C1 segment of cervical spinal cord (tissue), 14 donors: ENCODE data around the gene ATG9B.

ENCODE experiments used
- DNase-seq, 14 donors: peaks; one replicate each; lab custom pipeline; 2025; lab: John Stamatoyannopoulos, UW

ATG9B gene

DNA sequence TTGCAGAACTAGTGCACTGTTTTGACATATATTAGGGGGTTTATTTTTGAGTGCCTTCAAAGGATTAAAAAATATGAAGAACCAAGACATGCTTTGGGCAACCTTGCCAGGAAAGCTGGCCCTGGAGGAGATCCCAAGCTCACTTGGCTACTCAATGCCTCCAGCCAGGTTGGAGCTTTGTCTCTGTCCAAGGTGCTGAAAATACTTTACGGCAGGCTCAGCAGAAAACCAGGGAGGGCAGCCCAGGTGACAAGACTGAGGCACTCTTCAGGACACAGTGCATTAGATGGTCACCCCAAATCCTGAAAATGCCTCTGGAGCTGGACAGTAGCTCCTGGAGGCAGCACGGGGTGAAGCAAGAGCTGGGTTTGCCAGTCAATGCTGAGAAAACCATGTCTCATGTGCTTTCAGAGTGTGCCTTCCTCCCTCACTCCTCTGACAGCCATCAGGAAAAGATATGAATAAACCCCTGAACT is 40.4 kb downstream of the ATG9B start:
- peak in 1 of 14 donors; percentile 42 for DNase-seq

DNA sequence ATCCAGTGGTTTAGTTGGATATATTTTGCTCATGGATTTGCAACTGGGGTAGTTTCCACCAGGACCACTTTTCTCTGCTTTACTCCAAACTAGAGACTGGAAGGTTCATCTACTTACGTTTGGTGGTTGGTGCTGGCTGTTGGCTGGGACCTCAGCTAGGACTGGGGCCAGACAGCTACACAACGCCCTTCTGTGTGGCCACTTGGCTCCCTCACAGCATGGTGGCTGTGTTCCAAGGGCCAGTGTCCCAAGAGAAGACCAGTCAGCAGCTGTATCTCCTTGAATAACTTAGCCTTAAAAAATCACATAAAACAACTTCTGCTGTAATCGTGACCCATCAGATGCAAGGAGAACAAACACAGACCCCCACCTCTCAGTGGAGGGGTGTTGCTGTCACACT is 41.9 kb downstream of the ATG9B start:
- DNase-seq = peak in 13 of 14 donors; percentile 16 to 83 (median 72)

GRCh38 chr7:150981644-150982043 is 42.6 kb downstream of the ATG9B start:
- no peak for DNase-seq

- DNase-seq = no peak
Observed at GRCh38 chr7:150980663-150981062, 43.6 kb downstream of the ATG9B start.

DNA sequence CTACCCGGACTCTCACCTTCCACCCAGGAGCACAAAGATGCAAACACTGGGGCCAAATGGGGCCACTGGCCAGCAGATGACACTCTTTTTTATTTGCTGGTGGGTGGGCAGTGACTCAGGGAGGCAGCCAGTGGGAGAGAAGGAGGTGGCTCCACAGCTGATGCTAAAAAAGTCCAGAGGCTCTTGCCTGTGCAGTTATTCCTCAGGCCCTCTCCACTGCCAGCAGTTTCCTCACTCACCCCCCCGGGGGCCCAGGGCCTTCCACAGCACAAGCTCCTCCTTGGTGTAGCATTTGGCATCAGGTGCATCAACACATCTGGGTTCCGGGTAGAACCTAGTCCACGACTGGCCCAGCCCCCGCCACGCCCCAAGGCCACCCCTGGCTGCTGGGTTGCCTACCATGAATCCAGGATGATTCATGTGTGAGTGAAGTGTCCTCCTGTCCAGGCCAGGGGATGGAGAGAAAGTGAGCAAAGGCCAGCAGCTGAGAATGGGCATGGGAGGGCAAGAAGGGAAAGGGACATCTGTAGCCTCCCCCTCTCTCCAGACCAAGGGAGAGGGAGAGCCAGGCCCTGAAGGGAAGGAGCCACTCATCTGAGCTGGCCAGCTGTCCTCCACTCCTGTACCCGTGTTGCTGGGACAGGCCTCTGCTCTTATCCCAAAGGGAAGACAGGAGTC is 44.4 kb downstream of the ATG9B start:
- peak in 2 of 14 donors; percentile 15 to 24 for DNase-seq

- peak in 10 of 14 donors; percentile 13 to 78 (median 36) for DNase-seq
Observed at GRCh38 chr7:150978126-150978789, 46.0 kb downstream of the ATG9B start, which contains the start of gene KCNH2. TSS of gene KCNH2 (minus strand) at chr7:150978321. CDS start at chr7:150977913, 408 bp downstream.

DNA sequence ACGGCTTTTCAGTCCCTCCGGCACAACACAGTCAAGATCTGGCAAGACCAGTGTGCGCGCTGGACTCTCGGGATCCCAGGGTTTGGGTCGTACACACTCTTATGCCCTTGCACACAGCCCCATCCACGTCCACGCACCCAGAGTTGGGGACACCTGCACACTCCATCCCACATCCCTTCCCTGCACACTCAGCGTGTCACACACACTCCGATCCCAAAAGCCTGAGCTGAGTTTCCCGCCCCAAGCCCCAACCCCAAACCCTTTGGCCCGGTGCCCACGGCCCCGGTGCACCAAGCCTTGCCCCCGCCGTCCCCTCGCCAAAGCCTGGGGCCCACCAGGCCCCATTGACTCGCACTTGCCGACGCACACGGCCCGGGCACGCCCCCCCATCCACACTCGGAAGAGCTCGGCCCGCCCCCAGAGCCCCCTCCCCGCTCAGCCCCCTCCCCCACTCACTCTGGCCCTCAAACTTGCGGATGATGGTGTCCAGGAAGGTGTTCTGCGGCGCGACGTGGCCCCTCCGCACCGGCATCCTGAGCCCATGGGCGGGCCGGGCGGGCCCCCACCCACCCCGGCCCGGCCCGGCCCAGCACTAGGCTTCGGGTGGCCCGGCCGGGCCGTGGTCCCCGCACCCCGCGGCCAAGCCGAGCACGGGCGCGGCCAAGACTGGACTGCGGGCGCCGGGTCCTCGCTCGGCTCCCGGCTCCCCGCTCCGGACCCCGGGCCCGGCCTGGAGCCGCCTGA is 46.7 kb downstream of the ATG9B start:
- peak in 1 of 14 donors; percentile 30 for DNase-seq

DNA sequence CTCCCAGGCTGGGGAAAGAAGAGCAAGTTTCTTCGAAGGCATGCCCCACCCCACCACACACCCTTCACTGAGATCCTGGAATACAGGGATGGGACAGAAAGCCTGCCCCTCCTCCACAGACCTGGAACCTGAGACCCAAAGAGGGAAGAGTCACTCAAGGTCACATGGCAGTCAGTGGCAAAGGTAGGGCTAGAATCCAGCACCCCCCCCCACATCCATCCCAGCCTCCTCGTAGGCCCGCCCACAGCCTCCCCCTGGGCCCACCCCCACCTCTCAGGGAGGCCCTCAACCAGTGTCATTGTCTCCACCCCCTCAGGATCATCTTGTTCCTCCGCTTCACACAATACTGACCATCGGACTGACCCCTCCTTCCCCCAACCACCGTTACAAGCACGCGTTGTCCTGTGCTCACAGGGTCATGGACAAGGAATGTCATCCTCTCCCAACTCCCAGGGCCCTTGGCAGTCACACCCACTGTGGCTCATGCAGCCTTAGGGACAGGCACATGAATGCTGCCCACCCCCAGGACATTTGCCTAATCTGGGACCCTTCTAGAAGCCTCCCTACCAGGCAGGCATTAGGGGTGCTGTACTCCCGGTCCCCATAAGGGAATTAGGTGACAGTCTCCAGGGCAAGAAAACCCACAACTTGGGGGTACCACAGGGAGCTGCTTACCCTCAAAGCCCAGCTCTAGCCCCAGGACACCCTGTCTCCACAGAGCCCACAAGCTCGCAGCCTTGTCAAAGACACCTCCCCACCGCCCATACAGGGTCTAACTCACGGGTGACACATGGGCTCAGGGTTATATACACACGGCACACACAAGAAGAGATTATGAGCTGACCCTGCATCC is 47.5 kb downstream of the ATG9B start:
- DNase-seq = peak in 1 of 14 donors; percentile 49

DNA sequence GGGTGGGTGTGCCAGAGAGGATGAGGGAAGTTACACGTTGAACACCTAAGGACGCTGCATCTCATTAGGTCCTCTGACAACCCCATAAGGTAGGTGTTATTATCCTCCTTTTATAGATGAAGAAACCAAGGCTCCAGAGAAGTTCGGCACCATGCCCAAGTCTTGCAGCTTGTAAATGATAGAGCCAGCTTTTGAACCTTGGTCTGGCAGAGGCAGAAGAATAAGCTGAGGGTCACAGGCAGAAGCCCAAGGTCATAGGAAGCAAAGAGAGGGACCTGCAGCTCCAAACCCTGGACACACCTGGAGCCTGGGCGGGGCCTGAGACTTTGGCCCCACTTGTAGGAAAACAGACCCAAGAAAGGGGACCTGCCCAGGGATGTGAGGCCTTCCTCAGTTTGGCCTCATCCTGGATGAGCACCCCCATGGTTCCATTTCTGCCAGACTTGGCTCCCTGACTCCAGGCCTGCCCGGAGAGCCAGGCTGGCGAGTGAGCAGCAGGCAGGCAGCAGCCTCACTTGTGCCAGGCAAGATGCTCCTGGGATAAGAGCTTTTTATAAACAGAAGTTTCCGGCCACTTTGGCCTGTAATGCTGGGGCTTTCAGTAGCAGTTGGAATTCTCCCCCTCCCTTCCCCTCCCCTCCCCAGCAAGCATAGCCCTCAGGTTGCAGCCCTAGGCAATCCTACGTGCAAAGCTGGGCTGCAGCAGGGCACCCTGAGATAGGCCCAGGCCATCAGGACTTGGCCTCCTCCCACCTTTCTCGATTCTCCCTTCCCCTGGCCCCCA is 48.6 kb downstream of the ATG9B start:
- DNase-seq = peak in 1 of 14 donors; percentile 66

DNA sequence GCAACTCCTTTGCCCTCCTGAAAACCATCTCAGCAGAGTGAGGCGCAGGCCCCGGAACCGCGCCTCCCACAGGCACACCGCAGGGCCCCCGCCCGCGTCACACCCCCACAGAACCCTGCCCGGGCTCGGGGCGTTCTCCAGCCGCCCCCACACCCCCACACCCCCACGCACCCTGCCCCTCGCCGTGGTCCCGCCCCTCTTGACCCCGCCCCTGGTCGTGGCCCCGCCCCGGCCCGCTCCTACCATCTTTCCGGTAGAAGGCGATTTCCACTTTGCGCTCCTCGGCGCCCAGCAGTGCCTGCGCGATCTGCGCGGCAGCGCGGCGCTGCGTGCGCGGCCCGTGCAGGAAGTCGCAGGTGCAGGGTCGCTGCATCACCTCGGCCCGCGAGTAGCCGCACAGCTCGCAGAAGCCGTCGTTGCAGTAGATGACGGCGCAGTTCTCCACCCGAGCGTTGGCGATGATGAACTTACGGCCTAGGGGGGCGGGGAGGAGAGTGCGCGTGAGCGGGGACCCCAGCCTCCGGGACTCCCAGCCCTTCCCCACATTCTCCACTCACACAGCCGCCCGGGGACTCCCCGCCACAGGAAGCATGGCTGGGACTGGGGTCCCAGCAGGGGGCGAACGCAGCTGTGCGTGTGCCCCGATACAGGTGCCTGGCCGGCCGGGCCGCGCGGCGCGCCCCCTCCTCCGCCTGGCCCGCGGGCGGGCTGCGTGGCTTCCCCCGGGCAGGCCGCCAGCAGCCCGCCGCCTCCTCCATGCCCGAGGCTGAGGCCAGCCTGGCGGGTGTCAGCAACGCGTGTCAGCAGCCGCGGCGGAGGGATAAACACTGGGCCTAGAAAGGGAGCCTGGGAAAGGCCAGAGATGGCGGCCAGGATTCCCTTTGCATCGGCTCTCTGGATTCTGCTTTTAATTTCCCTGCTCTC is 49.6 kb downstream of the ATG9B start:
- DNase-seq = peak in 5 of 14 donors; percentile 20 to 54 (median 48)

- DNase-seq = no peak
Observed at GRCh38 chr7:150973571-150974451, 50.5 kb downstream of the ATG9B start.

- no peak for DNase-seq
Observed at GRCh38 chr7:150972741-150973140, 51.6 kb downstream of the ATG9B start.

GRCh38 chr7:150972023-150972468 is 52.2 kb downstream of the ATG9B start:
- DNase-seq = peak in 11 of 14 donors; percentile 21 to 67 (median 54)

GRCh38 chr7:150971242-150972022 is 52.9 kb downstream of the ATG9B start:
- peak in 1 of 14 donors; percentile 40 for DNase-seq

GRCh38 chr7:150970424-150970823 is 53.9 kb downstream of the ATG9B start:
- DNase-seq = no peak

GRCh38 chr7:150969475-150969874 is 54.8 kb downstream of the ATG9B start:
- peak in 1 of 14 donors; percentile 88 for DNase-seq

- peak in 1 of 14 donors; percentile 33 for DNase-seq
Observed at GRCh38 chr7:150968734-150969372, 55.4 kb downstream of the ATG9B start.
